HG03108 (cell line): ENCODE measurements around the gene PPP2R2C.

ENCODE experiments used
- ATAC-seq: cut with Tn5 transposase; IDR thresholded peaks from one replicate; pipeline ENCODE4 v1.9.1; 2021; ENCODE audit warnings: moderate library complexity; ENCODE audit not compliant: unreplicated experiment

The PPP2R2C gene

DNA sequence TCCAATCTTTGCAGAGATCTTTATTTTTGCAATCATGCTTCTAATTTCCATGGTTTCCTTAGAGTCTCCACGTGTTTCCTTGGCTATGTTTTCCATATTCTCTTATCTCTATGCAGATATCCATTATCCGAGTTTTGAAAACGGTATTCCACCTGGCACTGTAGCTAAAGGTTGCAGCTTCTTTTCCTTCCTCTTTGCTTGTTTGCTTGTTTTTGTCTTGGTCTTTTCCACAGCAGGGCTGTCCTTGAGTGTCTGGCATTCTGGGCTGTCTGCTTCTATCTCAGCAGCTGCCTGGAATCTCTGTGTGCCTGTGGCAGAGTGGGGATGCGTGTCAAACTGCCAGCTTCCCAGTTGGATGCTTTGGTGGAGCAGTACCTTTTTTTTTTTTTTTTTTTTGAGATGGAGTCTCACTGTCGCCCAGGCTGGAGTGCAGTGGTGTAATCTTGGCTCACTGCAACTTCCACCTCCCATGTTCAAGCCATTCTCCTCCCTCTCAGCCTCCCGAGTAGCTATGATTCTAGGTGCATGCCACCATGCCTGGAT is 155.9 kb downstream of the PPP2R2C start:
- no peak for ATAC-seq

DNA sequence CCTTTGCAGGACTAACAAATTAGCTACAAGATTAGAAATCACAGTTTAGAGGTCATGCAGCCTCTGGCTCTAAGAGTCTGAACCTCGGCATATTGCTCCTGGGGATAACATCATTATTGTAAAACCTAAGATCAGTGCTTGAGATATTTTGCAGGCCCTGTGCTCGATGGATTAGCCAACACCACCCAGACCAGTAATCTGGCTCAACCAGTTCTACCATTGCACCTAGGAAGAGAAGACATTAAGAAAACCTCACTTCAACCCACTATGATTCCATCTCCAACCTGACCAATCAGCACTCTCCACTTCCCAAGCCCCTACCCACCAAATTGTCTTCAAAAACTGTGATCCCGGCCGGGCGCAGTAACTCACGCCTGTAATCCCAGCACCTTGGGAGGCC is 159.2 kb downstream of the PPP2R2C start:
- ATAC-seq = no peak

DNA sequence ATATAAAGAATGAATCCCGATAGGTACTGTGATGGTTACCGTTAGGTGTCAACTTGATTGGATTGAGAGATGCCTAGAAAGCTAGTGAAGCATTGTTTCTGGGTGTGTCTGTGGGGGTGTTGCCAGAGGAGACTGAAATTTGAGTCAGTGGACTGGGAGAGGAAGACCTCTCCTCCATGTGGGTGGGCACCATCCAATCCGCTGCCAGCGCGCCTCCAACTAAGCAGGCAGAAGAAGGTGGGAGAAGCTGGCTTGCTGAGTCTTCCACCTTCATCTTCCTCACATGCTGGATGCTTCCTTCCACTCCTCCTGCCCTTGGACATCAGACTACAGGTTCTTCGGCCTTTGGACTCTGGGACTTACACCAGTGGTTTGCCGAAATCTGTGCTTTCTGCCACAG is 162.6 kb downstream of the PPP2R2C start:
- ATAC-seq = no peak

DNA sequence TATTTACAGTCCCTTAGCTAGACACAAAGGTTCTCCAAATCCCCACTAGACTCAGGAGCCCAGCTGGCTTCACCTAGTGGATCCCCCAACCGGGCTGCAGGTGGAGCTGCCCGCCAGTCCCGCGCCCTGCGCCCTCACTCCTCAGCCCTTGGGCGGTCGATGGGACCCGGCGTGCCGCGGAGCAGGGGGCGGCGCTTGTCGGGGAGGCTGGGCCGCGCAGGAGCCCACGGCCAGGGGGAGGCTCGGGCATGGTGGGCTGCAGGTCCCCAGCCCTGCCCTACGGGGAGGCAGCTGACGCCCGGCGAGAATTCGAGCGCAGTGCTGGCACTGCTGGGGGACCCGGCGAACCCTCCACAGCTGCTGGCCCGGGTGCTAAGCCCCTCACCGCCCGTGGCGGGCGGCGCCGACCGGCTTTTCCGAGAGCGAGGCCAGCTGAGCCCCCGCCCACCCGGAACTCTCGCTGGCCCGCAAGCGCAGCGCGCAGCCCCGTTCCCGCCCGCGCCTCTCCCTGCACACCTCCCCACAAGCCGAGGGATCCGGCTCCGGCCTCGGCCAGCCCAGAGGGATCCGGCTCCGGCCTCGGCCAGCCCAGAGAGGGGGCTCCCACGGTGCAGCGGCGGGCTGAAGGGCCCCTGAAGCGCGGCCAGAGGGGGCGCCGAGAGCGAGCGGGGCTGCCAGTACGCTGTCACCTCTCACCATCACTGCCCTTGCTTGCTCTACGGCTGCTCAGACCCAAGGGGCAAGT is 163.3 kb downstream of the PPP2R2C start:
- no peak for ATAC-seq

DNA sequence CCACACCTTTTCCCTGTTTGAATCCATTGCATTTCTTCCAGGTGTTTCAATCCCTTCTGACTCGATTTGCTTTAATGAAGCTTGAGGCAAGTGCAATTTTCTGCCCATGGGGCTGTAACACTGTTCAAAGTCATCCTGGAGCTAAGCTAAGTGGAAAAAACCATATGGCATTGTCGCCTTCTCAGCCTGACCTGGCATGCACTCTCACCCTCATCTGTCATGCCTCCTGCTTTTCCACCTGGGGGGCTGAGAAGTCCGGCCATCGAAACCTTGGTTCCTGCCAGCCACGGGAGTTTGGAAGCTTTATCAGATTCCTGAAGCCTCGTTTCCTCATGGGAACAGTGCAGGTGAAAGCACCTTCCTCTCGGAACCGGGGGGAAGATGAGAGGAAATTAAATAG is 164.5 kb downstream of the PPP2R2C start:
- ATAC-seq = no peak

DNA sequence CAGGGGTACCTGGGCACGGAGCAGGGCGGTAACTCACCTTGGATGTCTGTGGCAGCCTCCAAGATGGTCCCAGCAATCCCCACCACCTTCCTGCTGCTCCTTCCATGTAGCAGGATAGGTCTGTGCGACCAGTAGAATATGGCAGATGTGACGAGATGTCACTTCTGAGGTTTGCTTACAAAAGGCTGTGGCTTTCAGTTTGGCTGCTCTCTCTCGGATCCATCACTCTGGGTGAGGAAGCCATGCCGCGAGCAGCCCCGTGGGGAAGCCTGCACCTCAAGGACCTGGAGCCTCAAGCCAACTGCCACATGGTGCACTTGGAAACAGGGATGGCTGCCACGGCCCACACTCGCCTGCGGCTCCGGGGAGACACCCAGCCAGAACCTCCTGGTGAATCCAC is 165.2 kb downstream of the PPP2R2C start:
- ATAC-seq = no peak

DNA sequence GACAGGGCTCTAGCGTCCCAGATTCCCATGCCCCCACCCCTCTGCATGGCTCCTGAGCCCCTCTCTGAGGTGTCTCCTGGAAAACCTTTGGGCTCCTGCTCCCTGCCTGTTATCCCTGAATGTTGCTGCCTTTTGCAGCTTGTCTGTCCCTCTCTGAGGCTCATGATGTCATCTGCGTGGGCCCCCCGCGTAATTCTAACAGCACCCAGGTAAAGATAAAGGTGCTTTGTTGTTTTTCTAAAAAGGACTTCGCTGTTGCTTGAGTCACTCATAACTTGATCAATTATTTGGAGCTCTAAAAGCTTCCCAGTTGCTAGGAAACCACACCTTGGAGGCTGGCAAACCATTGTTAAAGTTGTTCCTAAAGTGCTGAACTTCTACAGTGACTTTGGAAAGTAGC is 166.1 kb downstream of the PPP2R2C start:
- no peak for ATAC-seq

DNA sequence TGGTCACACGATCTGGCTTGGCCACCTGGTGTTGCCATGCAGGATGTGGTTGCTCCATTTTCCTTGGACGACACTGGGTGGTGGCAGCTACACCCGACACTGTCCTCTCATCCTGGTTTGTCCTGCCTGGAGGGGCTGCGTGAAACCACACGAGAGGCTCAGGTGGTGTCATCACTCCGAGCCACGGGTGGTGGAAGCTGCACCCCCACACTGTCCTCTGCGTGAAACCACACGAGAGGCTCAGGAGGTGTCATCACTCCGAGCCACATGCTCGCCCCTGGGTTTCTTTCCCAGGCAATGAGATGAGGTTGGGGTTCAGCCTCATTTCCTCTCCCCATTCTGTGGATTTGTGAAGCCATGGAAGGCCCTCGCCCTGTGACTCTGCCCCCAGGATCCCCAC is 168.5 kb downstream of the PPP2R2C start:
- ATAC-seq = no peak

DNA sequence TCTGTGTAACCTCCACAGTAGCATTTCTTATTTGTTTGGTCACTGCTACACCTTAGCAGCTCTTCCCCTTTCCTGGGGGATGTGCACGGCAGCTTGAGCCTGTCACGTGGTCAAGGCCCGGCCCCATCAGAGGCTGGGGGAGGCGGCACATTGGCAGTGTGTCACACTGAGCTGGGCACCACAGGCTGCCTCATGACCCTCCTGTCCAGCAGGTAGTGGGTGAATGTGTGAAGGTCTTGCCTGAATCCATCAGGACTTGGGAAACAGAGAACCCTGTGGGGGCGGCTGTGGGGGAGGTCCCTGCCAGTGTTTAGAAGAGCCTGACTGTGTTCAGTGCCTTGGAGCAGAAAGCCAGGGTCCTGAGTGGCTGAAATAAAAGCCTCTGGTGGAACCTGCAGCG is 169.5 kb downstream of the PPP2R2C start:
- no peak for ATAC-seq

DNA sequence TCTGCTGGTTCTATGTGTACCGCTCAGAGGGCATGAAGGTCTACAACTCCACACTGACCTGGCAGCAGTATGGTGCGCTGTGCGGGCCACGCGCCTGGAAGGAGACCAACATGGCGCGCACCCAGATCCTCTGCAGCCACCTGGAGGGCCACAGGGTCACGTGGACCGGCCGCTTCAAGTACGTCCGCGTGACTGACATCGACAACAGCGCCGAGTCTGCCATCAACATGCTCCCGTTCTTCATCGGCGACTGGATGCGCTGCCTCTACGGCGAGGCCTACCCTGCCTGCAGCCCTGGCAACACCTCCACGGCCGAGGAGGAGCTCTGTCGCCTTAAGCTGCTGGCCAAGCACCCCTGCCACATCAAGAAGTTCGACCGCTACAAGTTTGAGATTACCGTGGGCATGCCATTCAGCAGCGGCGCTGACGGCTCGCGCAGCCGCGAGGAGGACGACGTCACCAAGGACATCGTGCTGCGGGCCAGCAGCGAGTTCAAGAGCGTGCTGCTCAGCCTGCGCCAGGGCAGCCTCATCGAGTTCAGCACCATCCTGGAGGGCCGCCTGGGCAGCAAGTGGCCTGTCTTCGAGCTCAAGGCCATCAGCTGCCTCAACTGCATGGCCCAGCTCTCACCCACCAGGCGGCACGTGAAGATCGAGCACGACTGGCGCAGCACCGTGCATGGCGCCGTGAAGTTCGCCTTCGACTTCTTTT is 170.5 kb downstream of the PPP2R2C start:
- ATAC-seq = no peak

DNA sequence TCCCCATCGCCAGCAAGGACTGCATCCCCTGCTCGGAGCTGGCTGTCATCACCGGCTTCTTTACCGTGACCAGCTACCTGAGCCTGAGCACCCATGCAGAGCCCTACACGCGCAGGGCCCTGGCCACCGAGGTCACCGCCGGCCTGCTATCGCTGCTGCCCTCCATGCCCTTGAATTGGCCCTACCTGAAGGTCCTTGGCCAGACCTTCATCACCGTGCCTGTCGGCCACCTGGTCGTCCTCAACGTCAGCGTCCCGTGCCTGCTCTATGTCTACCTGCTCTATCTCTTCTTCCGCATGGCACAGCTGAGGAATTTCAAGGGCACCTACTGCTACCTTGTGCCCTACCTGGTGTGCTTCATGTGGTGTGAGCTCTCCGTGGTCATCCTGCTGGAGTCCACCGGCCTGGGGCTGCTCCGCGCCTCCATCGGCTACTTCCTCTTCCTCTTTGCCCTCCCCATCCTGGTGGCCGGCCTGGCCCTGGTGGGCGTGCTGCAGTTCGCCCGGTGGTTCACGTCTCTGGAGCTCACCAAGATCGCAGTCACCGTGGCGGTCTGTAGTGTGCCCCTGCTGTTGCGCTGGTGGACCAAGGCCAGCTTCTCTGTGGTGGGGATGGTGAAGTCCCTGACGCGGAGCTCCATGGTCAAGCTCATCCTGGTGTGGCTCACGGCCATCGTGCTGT is 171.2 kb downstream of the PPP2R2C start:
- no peak for ATAC-seq

DNA sequence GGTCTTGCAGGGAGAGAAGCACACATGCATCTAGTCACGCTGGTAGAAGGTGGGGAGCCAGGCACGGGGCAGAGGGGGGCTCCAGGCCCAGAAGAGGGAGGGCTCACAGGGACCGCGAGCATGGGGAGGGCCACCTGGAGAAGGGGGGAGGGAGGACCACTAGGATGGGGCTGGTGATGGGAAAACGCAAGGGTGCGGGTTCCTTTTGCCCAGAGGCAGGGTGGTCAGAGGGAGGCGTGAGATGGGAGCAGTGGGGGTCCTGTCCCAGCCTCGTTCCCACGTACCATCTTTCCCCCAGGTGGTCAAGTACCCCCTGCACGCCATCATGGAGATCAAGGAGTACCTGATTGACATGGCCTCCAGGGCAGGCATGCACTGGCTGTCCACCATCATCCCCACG is 172.1 kb downstream of the PPP2R2C start:
- ATAC-seq = no peak

DNA sequence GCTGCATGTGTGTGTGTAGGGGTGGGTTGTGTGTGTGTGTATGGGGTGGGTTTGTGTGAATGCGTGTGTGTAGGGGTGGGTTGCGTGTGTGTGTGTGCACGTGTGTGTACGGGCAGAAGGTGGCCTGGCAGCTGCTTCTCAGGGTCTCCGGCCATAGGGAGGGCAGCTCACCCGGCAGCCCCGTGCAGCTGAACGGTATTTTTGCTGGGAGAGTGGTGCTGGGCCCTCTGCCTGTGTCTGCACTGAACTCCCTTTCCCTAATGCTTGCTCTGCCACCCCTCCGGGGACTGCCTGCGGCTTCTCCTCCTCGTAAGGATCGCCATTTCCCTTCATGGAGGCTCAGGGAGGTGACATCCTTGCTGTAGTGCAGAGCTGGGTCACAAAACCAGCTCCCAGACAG is 172.5 kb downstream of the PPP2R2C start:
- no peak for ATAC-seq

DNA sequence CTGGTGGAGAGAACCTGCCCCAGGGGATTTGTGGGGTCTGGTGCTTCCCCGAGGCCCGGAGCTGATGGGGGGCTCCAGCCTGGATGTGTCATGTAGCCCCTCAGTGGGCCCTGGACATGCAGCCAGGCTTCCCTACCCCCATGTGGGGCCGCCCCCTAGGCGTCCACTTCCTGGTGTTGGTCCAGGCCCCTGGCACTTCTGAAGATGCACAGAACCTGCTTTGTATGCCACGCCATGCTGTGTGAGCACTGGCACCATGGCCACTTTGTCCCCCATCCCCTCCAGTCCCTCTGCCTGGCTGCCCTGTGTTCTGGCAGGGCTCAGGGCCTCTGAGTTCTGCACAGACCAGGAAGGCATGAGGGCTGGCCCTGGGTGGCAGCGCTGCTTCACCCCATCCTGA is 173.6 kb downstream of the PPP2R2C start:
- no peak for ATAC-seq

DNA sequence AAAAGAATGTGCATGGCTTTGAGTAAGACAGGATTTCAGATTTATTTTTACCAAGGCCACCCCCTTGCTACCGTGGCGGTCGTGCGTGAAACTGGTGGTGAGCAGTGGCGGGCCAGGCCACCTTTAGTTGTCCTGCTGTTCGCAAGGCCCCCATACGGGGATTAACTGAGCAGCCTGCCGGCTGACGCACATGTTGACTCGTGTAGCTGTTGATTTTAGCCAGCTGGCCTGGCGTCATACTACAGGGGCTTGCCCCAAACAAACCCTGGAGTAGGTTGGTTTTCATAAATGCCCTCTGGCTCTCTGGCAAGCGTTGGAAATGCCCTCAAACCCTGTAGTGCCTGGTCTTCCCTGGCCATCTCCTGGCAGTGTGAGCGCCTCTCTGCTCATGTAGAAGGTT is 174.4 kb downstream of the PPP2R2C start:
- no peak for ATAC-seq

DNA sequence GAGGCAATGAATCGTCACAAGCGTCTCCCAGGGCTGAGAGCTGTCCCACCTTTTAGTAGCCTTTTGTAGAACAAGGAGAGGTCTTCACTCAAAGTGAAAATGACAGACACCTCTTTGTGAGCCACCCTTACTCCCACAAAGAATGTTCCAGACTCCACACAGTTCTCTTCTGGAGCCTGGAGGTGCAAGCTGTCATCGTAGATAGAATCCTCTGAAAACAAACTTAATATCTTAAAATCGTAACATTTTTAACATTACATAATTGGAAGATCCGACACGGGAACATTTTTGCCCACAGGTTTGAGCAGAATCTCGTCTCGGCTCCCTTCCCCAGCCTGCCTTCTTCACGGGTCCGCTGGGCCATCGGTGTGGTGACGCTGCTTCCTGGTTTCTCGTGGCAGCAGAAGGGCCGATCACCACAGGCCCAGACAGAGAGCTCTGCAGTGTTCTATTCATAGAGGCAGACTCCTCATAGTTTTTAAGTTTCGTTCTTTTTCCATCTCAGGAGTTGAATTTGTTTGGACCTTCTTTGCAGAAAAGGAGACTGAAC is 175.1 kb downstream of the PPP2R2C start:
- ATAC-seq = no peak

DNA sequence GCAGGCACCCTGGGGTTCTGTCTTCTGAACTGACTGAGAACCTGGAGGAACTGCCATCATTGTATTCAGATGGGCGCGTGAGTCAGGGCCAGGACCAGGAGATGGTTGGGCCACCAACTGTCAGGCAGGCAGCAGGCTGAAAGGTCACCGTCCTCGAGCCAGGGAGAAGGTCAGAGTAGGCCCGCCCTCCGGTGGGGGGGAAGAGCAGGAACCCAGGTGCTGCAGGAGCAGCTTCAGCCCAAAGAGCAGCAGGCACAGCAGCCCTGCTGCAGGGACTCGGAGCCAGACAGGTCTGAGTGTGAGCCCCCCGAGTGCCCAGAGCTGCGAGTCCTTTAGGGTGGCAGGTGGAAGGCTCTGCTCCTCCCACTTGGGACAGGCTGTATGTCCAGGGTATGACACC is 176.4 kb downstream of the PPP2R2C start:
- ATAC-seq = no peak

DNA sequence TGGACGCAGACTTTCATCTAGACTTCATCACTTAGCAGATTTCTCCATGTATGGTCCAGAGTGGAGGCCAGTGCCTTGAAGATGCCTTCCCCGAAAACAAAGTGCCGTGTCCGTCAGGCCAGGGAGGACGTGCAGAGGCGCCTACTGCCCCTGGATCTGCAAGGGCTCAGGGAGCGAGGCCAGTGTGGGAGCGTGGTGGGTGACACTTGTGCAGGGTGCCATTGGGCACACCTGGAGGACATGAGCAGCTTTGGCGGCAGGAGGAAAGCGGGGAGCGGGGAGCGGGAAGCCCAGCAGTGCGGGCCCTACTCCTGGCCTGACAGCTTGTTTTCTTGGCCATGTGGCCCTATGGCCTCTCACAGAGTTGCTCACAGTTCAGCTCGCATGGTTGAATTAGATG is 176.9 kb downstream of the PPP2R2C start:
- no peak for ATAC-seq

DNA sequence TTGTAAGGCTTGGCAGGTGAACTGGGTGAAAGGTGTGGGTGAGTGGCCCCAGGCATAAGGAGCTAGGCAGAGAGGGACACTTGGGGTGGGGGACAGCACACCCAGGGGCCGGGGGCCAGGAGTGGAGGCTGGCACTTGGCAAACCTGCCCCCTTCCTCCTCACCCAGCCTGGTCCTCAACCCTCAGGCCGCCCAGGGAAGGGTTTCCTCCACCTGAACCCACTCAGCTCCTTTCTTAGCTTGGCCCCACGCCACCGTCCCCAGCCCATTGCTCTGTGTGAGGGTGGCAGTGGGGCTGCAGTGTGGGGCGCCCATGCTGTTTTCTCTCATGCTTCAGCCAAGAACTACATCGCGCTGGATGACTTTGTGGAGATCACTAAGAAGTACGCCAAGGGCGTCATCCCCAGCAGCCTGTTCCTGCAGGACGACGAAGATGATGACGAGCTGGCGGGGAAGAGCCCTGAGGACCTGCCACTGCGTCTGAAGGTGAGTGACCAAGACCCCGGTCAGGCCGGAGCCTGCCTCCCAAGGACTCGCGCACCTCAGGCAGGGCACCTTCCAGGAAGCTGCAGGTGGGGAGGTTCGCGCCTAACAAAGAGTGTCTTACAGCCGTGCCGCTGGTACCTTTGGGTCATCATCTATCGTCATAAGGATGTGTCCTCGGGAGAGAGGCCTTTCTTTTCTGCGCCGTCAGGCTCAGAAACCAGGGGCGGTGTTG is 177.6 kb downstream of the PPP2R2C start:
- no peak for ATAC-seq

DNA sequence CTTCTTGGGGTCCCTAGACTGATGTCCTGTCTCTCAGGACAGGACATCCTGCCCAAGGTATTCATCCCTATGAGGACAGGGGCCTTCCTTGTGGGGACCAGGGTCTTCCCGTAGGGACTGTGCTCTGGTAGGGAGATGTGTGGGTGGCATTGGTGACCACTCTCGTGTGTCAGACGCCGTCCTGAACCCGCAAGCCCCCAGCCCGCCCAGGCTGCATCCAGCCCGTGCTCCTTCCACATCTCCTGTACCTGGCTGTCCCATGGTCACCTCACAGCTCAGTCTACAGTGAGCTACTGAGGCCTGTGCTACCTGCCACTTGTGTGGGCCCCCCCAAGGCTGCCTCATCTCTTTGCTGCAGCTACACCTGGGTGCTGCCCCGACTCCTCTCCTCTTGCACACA is 178.8 kb downstream of the PPP2R2C start:
- no peak for ATAC-seq

DNA sequence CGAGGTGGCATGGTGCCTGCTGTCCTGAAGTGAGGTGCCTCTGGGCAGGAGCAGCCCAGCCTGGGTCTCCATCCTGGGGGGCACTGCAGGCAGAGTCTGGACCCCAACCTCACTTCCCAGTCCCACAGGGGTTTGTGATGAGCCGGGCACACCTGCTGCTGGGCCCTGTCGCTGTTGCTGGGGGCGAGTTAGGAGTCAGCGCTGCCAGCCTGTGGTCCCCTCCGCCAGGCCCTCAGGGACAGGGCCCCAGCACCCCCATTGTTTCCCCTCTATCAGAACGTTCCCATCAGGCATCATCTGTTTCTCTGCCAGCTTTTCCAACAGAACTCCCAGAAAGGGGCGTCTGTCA is 179.3 kb downstream of the PPP2R2C start:
- ATAC-seq = no peak
